Kidney glomerular epithelial cell (primary cell): ENCODE data around the gene CCDC33.

Experiments
- DNase-seq: peaks from one replicate; lab custom pipeline; 2025; lab: John Stamatoyannopoulos, UW

The CCDC33 gene

GRCh38 chr15:74229686-74230085 is 6.4 kb upstream of the CCDC33 start:
- DNase-seq: no peak

GRCh38 chr15:74231475-74231874 is 4.7 kb upstream of the CCDC33 start:
- DNase-seq: no peak

- no peak for DNase-seq
Observed at GRCh38 chr15:74233373-74233772, 2.8 kb upstream of the CCDC33 start.

GRCh38 chr15:74233851-74234597 is 2.1 kb upstream of the CCDC33 start:
- peak; percentile 17 for DNase-seq

GRCh38 chr15:74234598-74234875 is 1.6 kb upstream of the CCDC33 start:
- no peak for DNase-seq

GRCh38 chr15:74239051-74239705 is 3.1 kb downstream of the CCDC33 start:
- DNase-seq: no peak

- peak; percentile 90 for DNase-seq
Observed at GRCh38 chr15:74240002-74240568, 4.0 kb downstream of the CCDC33 start.

GRCh38 chr15:74240897-74241614 is 4.9 kb downstream of the CCDC33 start:
- no peak for DNase-seq

- no peak for DNase-seq
Observed at GRCh38 chr15:74242441-74243185, 6.5 kb downstream of the CCDC33 start.

- DNase-seq: no peak
Observed at GRCh38 chr15:74243431-74243830, 7.3 kb downstream of the CCDC33 start.

- DNase-seq: no peak
Observed at GRCh38 chr15:74244822-74245341, 8.8 kb downstream of the CCDC33 start.

GRCh38 chr15:74245342-74245931 is 9.3 kb downstream of the CCDC33 start:
- no peak for DNase-seq

GRCh38 chr15:74250266-74250665 is 14.1 kb downstream of the CCDC33 start:
- no peak for DNase-seq

GRCh38 chr15:74251131-74251811 is 15.1 kb downstream of the CCDC33 start:
- DNase-seq: no peak

GRCh38 chr15:74252291-74252690 is 16.2 kb downstream of the CCDC33 start:
- DNase-seq: no peak

GRCh38 chr15:74252721-74253120 is 16.6 kb downstream of the CCDC33 start:
- DNase-seq: no peak

- no peak for DNase-seq
Observed at GRCh38 chr15:74253211-74253921, 17.2 kb downstream of the CCDC33 start.

GRCh38 chr15:74257105-74257504 is 21.0 kb downstream of the CCDC33 start:
- DNase-seq: no peak

GRCh38 chr15:74257623-74258022 is 21.5 kb downstream of the CCDC33 start:
- no peak for DNase-seq
